Keratinocyte (primary cell): Measurements from ENCODE around the gene COL8A2. TPM values are rescaled to one million over a fixed set of nuclear protein-coding genes. Genes with fewer than 3 reads are reported as not detected.

Experiments used
- DNase-seq: peaks from one replicate; pipeline ENCODE4 v3.0.0-alpha.2; 2011; ENCODE audit warnings: low read depth, missing footprints, low spot score
- FAIRE-seq: peaks from 2 replicates; lab custom pipeline; 2011; peaks lifted over from hg19 to GRCh38; lab: Jason Lieb, UNC
- H2AFZ ChIP-seq: 2 replicates; pipeline ENCODE4 v1.6.0; 2012; ENCODE audit warnings: low read length, control low read depth, inconsistent platforms; ENCODE audit not compliant: control insufficient read depth
- H3K27ac ChIP-seq: 2 replicates; pipeline ENCODE4 v1.5.1; 2011; ENCODE audit warnings: low read length; ENCODE audit not compliant: control insufficient read depth, insufficient read depth
- H3K27me3 ChIP-seq: 3 replicates; pipeline ENCODE4 v1.6.0; 2011; ENCODE audit warnings: low read length; ENCODE audit not compliant: control insufficient read depth, insufficient read depth; ENCODE audit errors: extremely low read depth
- H3K36me3 ChIP-seq, 2 experiments: 2 replicates in 1 of 2; 3 replicates in 1 of 2; pipeline ENCODE4 v1.5.1; 2011; ENCODE audit warnings: low read length in 2 of 2, mild to moderate bottlenecking in 1 of 2; ENCODE audit not compliant: control insufficient read depth in 2 of 2, insufficient read depth in 2 of 2; ENCODE audit errors: extremely low read depth in 1 of 2
- H3K4me1 ChIP-seq: 3 replicates; pipeline ENCODE4 v1.5.1; 2011; ENCODE audit warnings: low read length; ENCODE audit not compliant: control insufficient read depth, insufficient read depth; ENCODE audit errors: extremely low read depth
- H3K4me2 ChIP-seq: 3 replicates; pipeline ENCODE4 v1.6.0; 2011; ENCODE audit warnings: low read depth, low read length; ENCODE audit not compliant: control insufficient read depth, insufficient read depth; ENCODE audit errors: extremely low read depth
- H3K4me3 ChIP-seq, 3 experiments: fragments of 200-600 bp in 1 of 3; sonication (generic) in 1 of 3; 2 replicates in 2 of 3; 3 replicates in 1 of 3; pipeline ENCODE4 v1.5.1; 2011 to 2016; ENCODE audit warnings: low read length in 3 of 3, mild to moderate bottlenecking in 3 of 3, control low read depth in 2 of 3, inconsistent platforms in 1 of 3, low read depth in 1 of 3, mixed read lengths in 1 of 3, mixed run types in 1 of 3, moderate library complexity in 1 of 3; ENCODE audit not compliant: control insufficient read depth in 2 of 3, insufficient read depth in 2 of 3; ENCODE audit errors: extremely low read depth in 1 of 3
- H3K79me2 ChIP-seq: 2 replicates; pipeline ENCODE4 v1.6.0; 2012; ENCODE audit warnings: low read length; ENCODE audit not compliant: control insufficient read depth, insufficient read depth
- H3K9ac ChIP-seq: 3 replicates; pipeline ENCODE4 v1.6.0; 2011; ENCODE audit warnings: low read length; ENCODE audit not compliant: control insufficient read depth, insufficient read depth; ENCODE audit errors: extremely low read depth
- H3K9me1 ChIP-seq: 3 replicates; pipeline ENCODE4 v1.6.0; 2011; ENCODE audit warnings: low read length; ENCODE audit not compliant: control insufficient read depth, insufficient read depth; ENCODE audit errors: extremely low read depth
- H3K9me3 ChIP-seq: 2 replicates; pipeline ENCODE4 v1.5.1; 2012; ENCODE audit warnings: low read depth, low read length; ENCODE audit not compliant: control insufficient read depth
- H4K20me1 ChIP-seq: 3 replicates; pipeline ENCODE4 v1.6.0; 2011; ENCODE audit warnings: low read length; ENCODE audit not compliant: control insufficient read depth, insufficient read depth; ENCODE audit errors: extremely low read depth
- CTCF ChIP-seq, 3 experiments: IDR thresholded peaks in 1 of 3; conservative IDR thresholded peaks in 1 of 3; optimal IDR thresholded peaks in 1 of 3; 2 replicates in 2 of 3; 3 replicates in 1 of 3; pipeline versions ENCODE3 to v1.5.1; 2011; ENCODE audit warnings: low read length in 3 of 3, mild to moderate bottlenecking in 3 of 3, moderate library complexity in 2 of 3, control low read depth in 1 of 3, inconsistent platforms in 1 of 3; ENCODE audit not compliant: insufficient read depth in 2 of 3; ENCODE audit errors: extremely low read depth in 1 of 3
- EZH2 ChIP-seq: IDR thresholded peaks from one replicate; pipeline ENCODE4 v1.6.1; 2012; ENCODE audit warnings: inconsistent platforms, mild to moderate bottlenecking, low read length, moderate library complexity
- dilution Hi-C: fragments of 300-500 bp; cut with MboI; formaldehyde crosslinking; loops from one replicate; pipeline ENCODE4 v1.7.0; 2020; ENCODE audit warnings: low sequenced_read_pairs; ENCODE audit not compliant: extremely low pct_ligation_motif_present
- polyA plus RNA-seq, 5 experiments: library from polyadenylated mRNA; depleted of rRNA in 3 of 5; stranded (reverse) in 3 of 5; stranded (forward) in 1 of 5; unstranded in 1 of 5; fragments of >200 nt; gene quantifications; 1 replicate in 1 of 5; 2 replicates in 3 of 5; 3 replicates in 1 of 5; pipeline versions ENCODE4 v1.2.1 to v1.2.3, GENCODE V29; 2011 to 2012; ENCODE audit warnings: missing spikeins in 2 of 5, low read depth in 1 of 5, low replicate concordance in 1 of 5

COL8A2 gene
- polyA plus RNA-seq, 1 donor (not counting 4 experiments of a cell fraction or from before 2014, with no cell fraction given), result 0.09 TPM

- Histone ChIP-seq H4K20me1 (peaks cover 3% of the 10 kb centered on the region), H3K9ac (no peak overlapping the region), H3K4me1 (peaks cover 48% of the 10 kb centered on the region), H3K4me3 (no peak overlapping the region), H3K9me3 (no peaks in the 10 kb centered on the region), H3K27me3 (no peaks in the 10 kb centered on the region), H3K27ac (peak overlapping the region; percentile 98), H3K36me3 (peaks cover 11 to 35% of the 10 kb centered on the region in 2 experiments), H2AFZ (no peak overlapping the region), H3K9me1 (peaks cover 3% of the 10 kb centered on the region), H3K4me2 (no peak overlapping the region), H3K79me2 (peaks cover 17% of the 10 kb centered on the region)
- TF ChIP-seq EZH2 (no peak), CTCF (optimal IDR thresholded peaks at IDR 0.05 in 1 of 3, IDR thresholded peaks at IDR 0.05 in 1 of 3, conservative IDR thresholded peaks at IDR 0.05 in 1 of 3; ENCODE audit: extremely low read depth in 1 of 3, insufficient read depth in 2 of 3, low read length in 3 of 3) (no peak)
- DNase-seq, result no peak
- dilution Hi-C loops, result no loop called here
- no peak for FAIRE-seq
Observed at GRCh38 chr1:36135796-36136195, 10.8 kb upstream of the COL8A2 start.

- Histone ChIP-seq H3K4me1 (peaks cover 43% of the 10 kb centered on the region), H3K79me2 (peaks cover 14% of the 10 kb centered on the region), H3K9me3 (no peaks in the 10 kb centered on the region), H2AFZ (peak overlapping the region; percentile 3), H3K27me3 (no peaks in the 10 kb centered on the region), H3K36me3 (peaks cover 11 to 31% of the 10 kb centered on the region in 2 experiments), H4K20me1 (peaks cover under 1% of the 10 kb centered on the region), H3K27ac (peak overlapping the region; percentile 98), H3K4me3 (peak overlapping the region in 1 of 3 experiments; percentile 30), H3K9me1 (peaks cover under 1% of the 10 kb centered on the region), H3K9ac (peak overlapping the region; percentile 77), H3K4me2 (peak overlapping the region; percentile 76)
- FAIRE-seq (no peak), DNase-seq (no peak)
- TF ChIP-seq EZH2, result no peak
- no peak for TF ChIP-seq CTCF (optimal IDR thresholded peaks at IDR 0.05 in 1 of 3, IDR thresholded peaks at IDR 0.05 in 1 of 3, conservative IDR thresholded peaks at IDR 0.05 in 1 of 3; ENCODE audit: extremely low read depth in 1 of 3, insufficient read depth in 2 of 3, low read length in 3 of 3)
- dilution Hi-C loops, result no loop called here
Observed at GRCh38 chr1:36135330-36135667, 10.3 kb upstream of the COL8A2 start.
